IMR-90 (cell line): ENCODE results near the gene PNMA8B.

Source experiments
- CEBPB ChIP-seq: IDR thresholded peaks from 2 replicates; pipeline ENCODE4 v1.6.1; 2012; ENCODE audit warnings: low read depth, low read length, improper control_type of control experiment
- POLR2A ChIP-seq: IDR thresholded peaks from 2 replicates; pipeline ENCODE4 v1.6.1; 2012; ENCODE audit warnings: mild to moderate bottlenecking, low read depth, low read length
- TF ChIP-seq, protein P1 (sequence below): conservative IDR thresholded peaks from 2 replicates; pipeline ENCODE4 v1.5.1; 2012; ENCODE audit warnings: mild to moderate bottlenecking, low read depth, low read length, improper control_type of control experiment
- TF ChIP-seq, protein P2 (sequence below): fragments of 150-350 bp; IDR thresholded peaks from 2 replicates; pipeline ENCODE4 v1.6.1; 2016; ENCODE audit warnings: low read depth, mild to moderate bottlenecking, low read length, moderate library complexity, borderline replicate concordance

DNA sequence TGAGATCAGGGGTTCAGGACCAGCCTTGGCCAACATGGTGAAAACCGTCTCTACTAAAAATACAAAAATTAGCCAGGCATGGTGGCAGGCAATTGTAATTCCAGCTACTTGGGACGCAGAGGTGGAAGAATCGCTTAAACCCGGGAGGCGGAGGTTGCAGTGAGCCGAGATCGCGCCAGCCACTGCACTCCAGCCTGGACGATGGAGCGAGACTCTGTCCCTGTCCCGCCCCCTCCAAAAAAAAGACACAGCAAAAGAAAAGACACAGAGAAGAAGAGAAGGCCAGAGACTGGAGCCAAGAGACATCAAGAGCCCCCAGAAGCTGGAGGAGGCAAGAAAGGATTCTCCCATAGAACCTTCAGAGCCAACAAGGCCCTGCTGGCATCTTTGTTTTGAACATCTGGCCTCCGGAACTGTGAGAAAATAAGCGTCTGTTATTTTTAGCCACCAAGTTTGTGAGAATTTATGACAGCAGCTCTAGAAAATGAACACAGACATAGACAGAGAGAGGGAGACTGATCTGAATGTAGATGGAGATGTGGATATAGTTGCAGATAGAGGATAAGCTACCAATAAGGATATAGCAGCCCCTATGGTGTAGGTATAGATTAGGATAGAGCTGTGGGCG is 25.7 kb upstream of the PNMA8B start:
- no peak for TF ChIP-seq POLR2A
- TF ChIP-seq, protein P1, sequence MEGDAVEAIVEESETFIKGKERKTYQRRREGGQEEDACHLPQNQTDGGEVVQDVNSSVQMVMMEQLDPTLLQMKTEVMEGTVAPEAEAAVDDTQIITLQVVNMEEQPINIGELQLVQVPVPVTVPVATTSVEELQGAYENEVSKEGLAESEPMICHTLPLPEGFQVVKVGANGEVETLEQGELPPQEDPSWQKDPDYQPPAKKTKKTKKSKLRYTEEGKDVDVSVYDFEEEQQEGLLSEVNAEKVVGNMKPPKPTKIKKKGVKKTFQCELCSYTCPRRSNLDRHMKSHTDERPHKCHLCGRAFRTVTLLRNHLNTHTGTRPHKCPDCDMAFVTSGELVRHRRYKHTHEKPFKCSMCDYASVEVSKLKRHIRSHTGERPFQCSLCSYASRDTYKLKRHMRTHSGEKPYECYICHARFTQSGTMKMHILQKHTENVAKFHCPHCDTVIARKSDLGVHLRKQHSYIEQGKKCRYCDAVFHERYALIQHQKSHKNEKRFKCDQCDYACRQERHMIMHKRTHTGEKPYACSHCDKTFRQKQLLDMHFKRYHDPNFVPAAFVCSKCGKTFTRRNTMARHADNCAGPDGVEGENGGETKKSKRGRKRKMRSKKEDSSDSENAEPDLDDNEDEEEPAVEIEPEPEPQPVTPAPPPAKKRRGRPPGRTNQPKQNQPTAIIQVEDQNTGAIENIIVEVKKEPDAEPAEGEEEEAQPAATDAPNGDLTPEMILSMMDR: no peak
- TF ChIP-seq, protein P2, sequence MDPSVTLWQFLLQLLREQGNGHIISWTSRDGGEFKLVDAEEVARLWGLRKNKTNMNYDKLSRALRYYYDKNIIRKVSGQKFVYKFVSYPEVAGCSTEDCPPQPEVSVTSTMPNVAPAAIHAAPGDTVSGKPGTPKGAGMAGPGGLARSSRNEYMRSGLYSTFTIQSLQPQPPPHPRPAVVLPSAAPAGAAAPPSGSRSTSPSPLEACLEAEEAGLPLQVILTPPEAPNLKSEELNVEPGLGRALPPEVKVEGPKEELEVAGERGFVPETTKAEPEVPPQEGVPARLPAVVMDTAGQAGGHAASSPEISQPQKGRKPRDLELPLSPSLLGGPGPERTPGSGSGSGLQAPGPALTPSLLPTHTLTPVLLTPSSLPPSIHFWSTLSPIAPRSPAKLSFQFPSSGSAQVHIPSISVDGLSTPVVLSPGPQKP: no peak
- TF ChIP-seq CEBPB: no peak
